Kidney epithelial cell (primary cell): ENCODE measurements around the gene S100A2. TPM values are rescaled to one million over a fixed set of nuclear protein-coding genes. Genes with fewer than 3 reads are reported as not detected.
"Not testable (repeated sequence)": the region's sequence is repeated elsewhere in the genome, so short reads cannot be mapped to it uniquely, and the experiment has no call there.

Experiments used
- DNase-seq: peaks from one replicate; pipeline ENCODE4 v3.0.0-alpha.2; 2010; ENCODE audit warnings: low read depth
- H3K27me3 ChIP-seq: 2 replicates; pipeline ENCODE4 v1.6.0; 2011; ENCODE audit warnings: low read length; ENCODE audit not compliant: control insufficient read depth, insufficient read depth
- H3K36me3 ChIP-seq: 2 replicates; pipeline ENCODE4 v1.5.1; 2011; ENCODE audit warnings: low read length; ENCODE audit not compliant: control insufficient read depth, insufficient read depth
- H3K4me3 ChIP-seq: 2 replicates; pipeline ENCODE4 v1.5.1; 2011; ENCODE audit warnings: low read depth, mild to moderate bottlenecking, control low read depth, low read length
- CTCF ChIP-seq: IDR thresholded peaks from 2 replicates; pipeline ENCODE4 v1.5.1; 2011; ENCODE audit warnings: mild to moderate bottlenecking, moderate library complexity, low read length, control low read depth, inconsistent platforms; ENCODE audit not compliant: insufficient read depth, poor library complexity, severe bottlenecking
- total RNA-seq: library from RNA; depleted of rRNA; stranded (reverse); fragments of >200 nt; gene quantifications from 2 replicates; pipeline ENCODE4 v1.2.3, GENCODE V29; 2015

S100A2 gene
- total RNA-seq, 1 donor from 2014 or later = 27.5 TPM

GRCh38 chr1:153578490-153578889, 12.8 kb upstream of the S100A2 start:
- Histone ChIP-seq H3K4me3 (no peak overlapping the region), H3K36me3 (no peaks in the 10 kb centered on the region), H3K27me3 (no peaks in the 10 kb centered on the region)
- TF ChIP-seq CTCF = no peak
- no peak for DNase-seq

DNA sequence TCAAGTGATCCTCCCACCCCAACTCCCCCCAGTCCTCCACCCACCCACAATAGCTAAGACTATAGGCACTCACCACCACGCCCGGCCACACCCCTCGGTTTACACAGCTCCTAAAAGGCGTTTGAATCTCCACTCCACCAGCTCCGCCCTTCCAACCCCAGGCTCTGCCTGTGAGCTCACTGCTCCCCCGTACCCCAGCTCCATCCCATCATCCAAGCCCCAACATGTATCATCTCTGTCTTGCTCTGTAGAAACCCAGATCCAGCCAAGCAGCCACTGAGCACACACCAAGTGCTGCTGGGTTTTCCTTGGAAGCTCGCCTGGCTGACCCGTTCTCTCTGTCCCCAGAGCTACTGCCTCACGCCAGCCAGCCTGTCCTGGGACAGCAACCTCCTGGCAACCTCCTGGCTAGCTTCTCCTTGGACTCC, 12.0 kb upstream of the S100A2 start:
- DNase-seq = no peak
- no peak for TF ChIP-seq CTCF
- Histone ChIP-seq H3K36me3 (no peaks in the 10 kb centered on the region), H3K4me3 (no peak overlapping the region), H3K27me3 (no peaks in the 10 kb centered on the region)

GRCh38 chr1:153577138-153577537, 11.5 kb upstream of the S100A2 start:
- Histone ChIP-seq H3K36me3 (no peaks in the 10 kb centered on the region), H3K4me3 (no peak overlapping the region), H3K27me3 (no peaks in the 10 kb centered on the region)
- TF ChIP-seq CTCF = no peak
- DNase-seq = no peak

- not testable (repeated sequence) for H3K36me3 ChIP-seq, DNase-seq, H3K27me3 ChIP-seq, H3K4me3 ChIP-seq
Observed at GRCh38 chr1:153575497-153575896, 9.9 kb upstream of the S100A2 start.

DNA sequence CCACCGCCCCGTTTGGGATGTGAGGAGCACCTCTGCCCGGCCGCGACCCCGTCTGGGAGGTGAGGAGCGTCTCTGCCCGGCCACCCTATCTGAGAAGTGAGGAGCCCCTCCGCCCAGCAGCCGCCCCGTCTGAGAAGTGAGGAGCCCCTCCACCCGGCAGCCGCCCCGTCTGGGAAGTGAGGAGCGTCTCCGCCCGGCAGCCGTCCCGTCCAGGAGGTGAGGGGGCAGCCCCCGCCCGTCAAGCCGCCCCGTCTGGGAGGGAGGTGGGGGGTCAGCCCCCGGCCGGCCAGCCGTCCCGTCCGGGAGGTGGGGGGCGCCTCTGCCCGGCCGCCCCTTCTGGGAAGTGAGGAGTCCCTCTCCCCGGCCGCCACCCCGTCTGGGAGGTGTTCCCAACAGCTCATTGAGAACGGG, 9.4 kb upstream of the S100A2 start:
- not testable (repeated sequence) for DNase-seq, H3K27me3 ChIP-seq, H3K36me3 ChIP-seq, H3K4me3 ChIP-seq

- H3K36me3 ChIP-seq = no peaks in the 10 kb centered on the region
- TF ChIP-seq CTCF = no peak
- H3K27me3 ChIP-seq = no peaks in the 10 kb centered on the region
- DNase-seq = no peak
- H3K4me3 ChIP-seq = no peak overlapping the region
Observed at GRCh38 chr1:153573351-153573750, 7.7 kb upstream of the S100A2 start.

GRCh38 chr1:153572569-153573015, 6.9 kb upstream of the S100A2 start:
- Histone ChIP-seq H3K27me3 (no peaks in the 10 kb centered on the region), H3K4me3 (no peak overlapping the region), H3K36me3 (no peaks in the 10 kb centered on the region)
- TF ChIP-seq CTCF = peak; percentile 98
- peak; percentile 75 for DNase-seq
